ENCODE measurements around the gene GAP43. TPM values are rescaled to one million over a fixed set of nuclear protein-coding genes. Genes with fewer than 3 reads are reported as not detected.

Gene GAP43
- total RNA-seq, 1 donor, result not detected

DNA sequence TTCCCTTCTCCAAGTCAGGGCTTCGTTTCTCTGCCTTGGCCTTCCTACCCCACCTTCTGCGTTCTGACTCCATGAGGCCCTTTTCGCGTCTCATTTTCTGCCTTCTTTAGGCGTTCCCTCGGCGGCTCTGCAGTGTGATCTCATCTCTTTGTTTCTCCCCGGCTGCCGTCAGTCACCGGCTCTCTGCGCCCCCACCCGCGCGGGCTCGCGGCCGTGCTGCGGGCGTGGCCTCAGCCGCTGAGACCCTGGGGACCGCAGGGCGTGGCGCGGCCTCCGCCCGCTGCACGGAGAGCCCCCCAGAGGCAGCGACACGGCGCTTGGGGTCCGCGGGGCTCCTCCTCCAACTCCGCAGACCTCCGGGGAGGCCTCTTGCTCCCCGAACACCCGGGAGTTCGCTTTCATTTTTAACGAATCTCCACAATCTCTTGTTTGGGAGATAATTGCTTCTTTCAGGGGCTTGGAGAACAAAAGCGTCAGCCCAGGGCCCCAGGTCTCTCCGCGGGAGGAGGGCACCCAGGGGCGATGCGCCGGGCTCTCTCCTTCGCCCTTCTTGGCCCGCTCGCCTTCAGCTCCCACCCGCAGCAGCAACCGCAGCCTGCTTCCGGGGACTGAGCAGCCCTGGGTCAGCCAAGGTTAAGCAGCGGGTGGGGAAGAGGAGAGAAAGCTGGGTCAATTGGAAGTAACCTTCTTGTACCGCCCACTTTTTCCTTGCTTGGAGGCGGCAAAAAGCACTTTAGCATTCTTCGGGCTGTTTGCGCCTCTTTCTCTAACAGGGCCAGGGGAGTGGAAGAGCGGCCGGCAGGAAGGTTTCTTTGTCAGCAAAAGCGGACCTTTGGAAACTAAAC, 35.2 kb downstream of the GAP43 start:
- peak; percentile 77 for DNase-seq (ENCODE audit: low read depth)
- peak overlapping the region; percentile 68 for H3K4me3 ChIP-seq (ENCODE audit: low read depth, low read length)
- TF ChIP-seq, protein P1, sequence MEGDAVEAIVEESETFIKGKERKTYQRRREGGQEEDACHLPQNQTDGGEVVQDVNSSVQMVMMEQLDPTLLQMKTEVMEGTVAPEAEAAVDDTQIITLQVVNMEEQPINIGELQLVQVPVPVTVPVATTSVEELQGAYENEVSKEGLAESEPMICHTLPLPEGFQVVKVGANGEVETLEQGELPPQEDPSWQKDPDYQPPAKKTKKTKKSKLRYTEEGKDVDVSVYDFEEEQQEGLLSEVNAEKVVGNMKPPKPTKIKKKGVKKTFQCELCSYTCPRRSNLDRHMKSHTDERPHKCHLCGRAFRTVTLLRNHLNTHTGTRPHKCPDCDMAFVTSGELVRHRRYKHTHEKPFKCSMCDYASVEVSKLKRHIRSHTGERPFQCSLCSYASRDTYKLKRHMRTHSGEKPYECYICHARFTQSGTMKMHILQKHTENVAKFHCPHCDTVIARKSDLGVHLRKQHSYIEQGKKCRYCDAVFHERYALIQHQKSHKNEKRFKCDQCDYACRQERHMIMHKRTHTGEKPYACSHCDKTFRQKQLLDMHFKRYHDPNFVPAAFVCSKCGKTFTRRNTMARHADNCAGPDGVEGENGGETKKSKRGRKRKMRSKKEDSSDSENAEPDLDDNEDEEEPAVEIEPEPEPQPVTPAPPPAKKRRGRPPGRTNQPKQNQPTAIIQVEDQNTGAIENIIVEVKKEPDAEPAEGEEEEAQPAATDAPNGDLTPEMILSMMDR (IDR thresholded peaks at IDR 0.05; ENCODE audit: insufficient read depth, low read depth, low read length), result no peak

DNA sequence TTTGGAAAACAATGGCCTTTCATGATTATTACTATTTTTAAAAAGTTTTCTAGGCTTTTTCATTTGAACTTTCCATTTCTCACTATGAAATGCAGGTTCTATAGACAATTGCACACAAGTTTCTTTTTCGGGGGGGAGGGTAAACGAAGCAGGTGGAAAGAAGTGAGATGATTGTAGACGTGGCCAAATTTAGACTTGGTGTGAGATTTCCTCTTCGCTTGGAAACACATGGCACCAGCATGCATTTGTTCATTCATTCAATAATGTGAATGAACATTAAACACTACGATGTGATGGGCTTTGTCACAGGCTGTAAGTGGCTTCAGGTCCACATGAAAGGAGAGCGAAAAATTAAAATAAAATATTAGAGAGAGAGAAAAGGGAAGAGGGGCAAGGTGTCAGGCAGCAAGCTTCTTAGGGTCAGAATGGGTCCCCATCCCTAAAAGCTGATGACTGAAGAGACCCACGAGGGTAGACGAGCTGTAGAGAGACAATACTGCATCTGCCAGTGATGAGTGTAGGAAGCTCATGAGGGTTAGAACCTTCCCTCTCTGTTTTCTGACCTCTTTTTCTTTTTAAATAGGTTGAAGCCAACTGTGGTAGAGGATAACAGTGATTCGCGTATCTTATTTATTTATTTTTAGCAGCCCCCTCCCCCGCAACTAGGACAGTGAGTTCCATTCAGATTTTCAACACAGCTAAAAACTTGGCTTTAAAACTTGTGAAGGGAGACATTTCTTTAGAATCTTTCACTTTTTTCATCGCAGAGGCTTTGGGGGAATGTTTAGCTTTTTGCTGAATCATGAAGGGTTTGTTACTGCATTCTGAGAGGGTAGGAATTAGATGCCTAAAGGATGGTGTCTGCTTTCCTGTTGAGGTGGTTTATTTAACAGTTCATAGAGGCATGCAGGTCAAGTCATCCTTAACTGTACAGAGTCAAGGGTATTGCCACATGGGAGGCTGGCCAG, 36.2 kb downstream of the GAP43 start:
- TF ChIP-seq, protein P1 (IDR thresholded peaks at IDR 0.05; ENCODE audit: insufficient read depth, low read depth, low read length), result no peak
- no peak for DNase-seq (ENCODE audit: low read depth)
- H3K4me3 ChIP-seq (ENCODE audit: low read depth, low read length), result peak overlapping the region; percentile 68

DNA sequence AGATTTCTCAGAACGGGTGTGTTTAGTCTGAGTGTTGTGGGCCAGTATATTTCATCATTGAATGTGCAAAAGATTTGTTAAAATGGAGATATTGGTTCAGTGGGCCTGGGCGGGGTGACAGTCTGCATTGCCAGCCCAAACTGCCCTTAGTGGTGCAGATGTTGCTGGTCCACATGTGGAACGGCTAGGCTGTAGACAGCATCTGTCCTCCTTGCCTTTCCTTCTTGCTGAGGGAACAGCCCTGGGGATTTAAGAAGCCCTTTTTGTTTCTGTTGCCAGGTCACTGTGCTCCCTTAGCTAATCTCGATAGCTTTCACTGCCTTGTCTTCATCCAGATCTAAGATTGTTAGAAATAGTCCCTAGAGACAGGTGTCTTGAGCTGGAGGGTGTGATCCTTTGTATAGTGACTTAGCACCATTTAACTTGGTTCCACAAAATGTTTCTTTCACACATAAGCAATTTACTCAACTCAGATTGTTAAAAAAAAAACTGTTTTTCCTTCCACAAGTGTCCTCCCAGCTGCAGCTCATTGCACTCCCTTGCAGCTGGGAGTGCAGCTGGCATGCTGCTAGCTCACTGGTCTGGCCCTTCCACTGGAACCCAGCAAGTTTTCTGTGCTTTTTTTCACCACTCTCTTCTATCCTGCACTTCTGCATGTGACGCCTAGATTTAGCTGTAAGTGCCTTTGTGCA, 37.5 kb downstream of the GAP43 start:
- H3K4me3 ChIP-seq (ENCODE audit: low read depth, low read length), result no peak overlapping the region
- no peak for DNase-seq (ENCODE audit: low read depth)
- TF ChIP-seq, protein P1 (IDR thresholded peaks at IDR 0.05; ENCODE audit: insufficient read depth, low read depth, low read length), result no peak

DNA sequence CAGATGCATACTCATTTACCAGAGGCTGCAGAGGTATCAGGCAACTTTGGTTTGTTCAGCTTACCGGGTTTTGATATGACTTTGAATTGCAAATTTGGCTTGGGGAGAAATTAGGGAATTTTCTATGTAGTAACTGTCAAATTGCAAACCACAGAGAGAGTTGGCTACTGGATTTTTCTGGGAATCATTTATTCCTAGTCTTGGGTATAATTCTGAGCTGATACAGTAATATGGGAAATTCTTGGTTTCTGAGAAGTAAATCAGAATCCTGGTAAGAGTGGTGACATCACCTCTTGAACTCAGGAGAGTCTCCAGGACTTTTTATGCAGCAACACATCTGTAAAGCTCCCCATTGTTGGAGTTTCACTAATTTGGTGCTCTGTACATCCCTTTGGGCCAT, 39.0 kb downstream of the GAP43 start:
- H3K4me3 ChIP-seq (ENCODE audit: low read depth, low read length), result no peak overlapping the region
- no peak for DNase-seq (ENCODE audit: low read depth)
- TF ChIP-seq, protein P1 (IDR thresholded peaks at IDR 0.05; ENCODE audit: insufficient read depth, low read depth, low read length), result no peak

DNA sequence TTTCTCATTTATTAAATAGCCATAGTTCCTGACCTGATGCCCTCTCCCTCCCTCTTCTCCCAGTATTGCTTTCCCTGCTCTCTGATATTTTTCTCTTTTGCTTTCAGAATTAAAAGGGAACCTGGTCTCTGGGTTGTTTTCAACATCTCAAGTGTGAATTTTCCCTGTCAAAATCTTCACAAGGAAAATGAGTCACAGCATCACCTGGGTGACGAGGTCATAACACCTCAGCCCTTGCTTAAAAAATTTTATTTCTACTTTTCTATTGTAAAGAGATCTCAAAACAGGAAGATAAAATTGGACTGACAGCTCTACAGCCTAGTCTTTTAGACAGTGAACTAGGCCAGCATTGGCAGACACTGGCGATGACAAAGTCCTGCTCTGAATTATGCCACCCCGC, 40.1 kb downstream of the GAP43 start:
- no peak overlapping the region for H3K4me3 ChIP-seq (ENCODE audit: low read depth, low read length)
- TF ChIP-seq, protein P1 (IDR thresholded peaks at IDR 0.05; ENCODE audit: insufficient read depth, low read depth, low read length), result no peak
- no peak for DNase-seq (ENCODE audit: low read depth)

DNA sequence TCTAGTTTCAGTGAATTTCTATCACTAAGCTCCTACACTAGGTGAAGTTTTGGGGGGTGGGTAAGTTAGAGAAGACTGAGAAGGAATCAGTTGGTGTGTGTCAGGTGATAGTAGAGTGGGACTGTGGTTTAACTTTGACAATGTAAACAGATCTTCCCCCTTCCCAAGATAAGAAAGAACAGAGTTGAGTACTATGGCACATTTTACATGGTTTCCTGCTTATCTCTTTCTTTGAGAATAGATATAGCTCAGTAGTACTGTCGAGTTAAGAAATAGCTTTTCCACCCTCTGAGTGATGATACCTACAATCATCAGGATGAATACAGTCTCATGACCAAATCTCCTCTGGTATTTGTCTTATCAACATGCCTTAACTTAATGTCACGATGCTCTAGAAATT, 42.8 kb downstream of the GAP43 start:
- TF ChIP-seq, protein P1 (IDR thresholded peaks at IDR 0.05; ENCODE audit: insufficient read depth, low read depth, low read length), result no peak
- DNase-seq (ENCODE audit: low read depth), result no peak
- H3K4me3 ChIP-seq (ENCODE audit: low read depth, low read length), result no peak overlapping the region

Measured in fibroblast of villous mesenchyme (primary cell).